Measurements from ENCODE around the gene SHISA9. TPM values are rescaled to one million over a fixed set of nuclear protein-coding genes. Genes with fewer than 3 reads are reported as not detected.

SHISA9 gene
- polyA plus RNA-seq, 1 of the 3 experiments (the other 2 are of a cell fraction), result 0.02 TPM

GRCh38 chr16:13206606-13207005 lies 305.2 kb downstream of the SHISA9 start:
- no peak overlapping the region for H3K9ac ChIP-seq
- no peak for TF ChIP-seq IRF3 (IDR thresholded peaks at IDR 0.05; ENCODE audit: low read depth, low read length)
- no peak for TF ChIP-seq YY1 (IDR thresholded peaks at IDR 0.05; ENCODE audit: low read depth)
- no peak for TF ChIP-seq MAX (IDR thresholded peaks at IDR 0.05; ENCODE audit: low read depth)
- no peak for TF ChIP-seq POLR2AphosphoS5 (IDR thresholded peaks at IDR 0.05; ENCODE audit: low read depth, low read length)
- TF ChIP-seq ELF1 (IDR thresholded peaks at IDR 0.05), result no peak
- TF ChIP-seq NRF1 (IDR thresholded peaks at IDR 0.05; ENCODE audit: low read depth, low read length), result no peak
- TF ChIP-seq FOXM1 (IDR thresholded peaks at IDR 0.05; ENCODE audit: low read depth), result no peak
- TF ChIP-seq JUND (IDR thresholded peaks at IDR 0.05), result no peak
- no peak for TF ChIP-seq RFX5 (IDR thresholded peaks at IDR 0.05; ENCODE audit: low read length)
- H3K27me3 ChIP-seq (ENCODE audit: insufficient read depth), result no peaks in the 10 kb centered on the region
- no peaks in the 10 kb centered on the region for H3K9me2 ChIP-seq
- no peaks in the 10 kb centered on the region for H3K4me1 ChIP-seq (ENCODE audit: control insufficient read depth in 1 of 2, insufficient read depth in 2 of 2, low read depth in 1 of 2, low read length in 1 of 2)
- no peaks in the 10 kb centered on the region for H4K20me1 ChIP-seq (ENCODE audit: insufficient read depth)
- H3K4me3 ChIP-seq (ENCODE audit: low read depth in 2 of 2, low read length in 1 of 2), result no peak overlapping the region
- no peaks in the 10 kb centered on the region for H3K9me3 ChIP-seq
- H2AFZ ChIP-seq (ENCODE audit: low read depth), result no peak overlapping the region
- no peaks in the 10 kb centered on the region for H3K79me2 ChIP-seq (ENCODE audit: insufficient read depth)
- H3K27ac ChIP-seq (ENCODE audit: low read depth in 2 of 2, low read length in 1 of 2), result no peak overlapping the region
- 1% methylated on average over 4 of the region's 4 CpGs for WGBS (ENCODE audit: low lambda C conversion rate)
- no peaks in the 10 kb centered on the region for H3F3A ChIP-seq (replicated peaks; ENCODE audit: insufficient read depth)
- H3K4me2 ChIP-seq, result no peak overlapping the region
- ChIA-PET CTCF (no interaction called here), POLR2A (no interaction called here)
- no peaks in the 10 kb centered on the region for H3K36me3 ChIP-seq (replicated peaks in 1 of 2; ENCODE audit: control insufficient read depth in 1 of 2, insufficient read depth in 2 of 2, low read length in 1 of 2)
- DNase-seq, result no peak

- ChIA-PET CTCF (no interaction called here), POLR2A (no interaction called here)
- no peak for DNase-seq
- Histone ChIP-seq H3K79me2 (ENCODE audit: insufficient read depth) (no peaks in the 10 kb centered on the region), H3K27me3 (ENCODE audit: insufficient read depth) (no peaks in the 10 kb centered on the region), H3K36me3 (replicated peaks in 1 of 2; ENCODE audit: control insufficient read depth in 1 of 2, insufficient read depth in 2 of 2, low read length in 1 of 2) (no peaks in the 10 kb centered on the region), H3K27ac (ENCODE audit: low read depth in 2 of 2, low read length in 1 of 2) (no peak overlapping the region), H4K20me1 (ENCODE audit: insufficient read depth) (no peaks in the 10 kb centered on the region), H3K9me3 (no peaks in the 10 kb centered on the region), H3K9ac (no peak overlapping the region), H3F3A (replicated peaks; ENCODE audit: insufficient read depth) (no peaks in the 10 kb centered on the region), H2AFZ (ENCODE audit: low read depth) (no peak overlapping the region), H3K4me1 (ENCODE audit: control insufficient read depth in 1 of 2, insufficient read depth in 2 of 2, low read depth in 1 of 2, low read length in 1 of 2) (no peaks in the 10 kb centered on the region), H3K4me2 (no peak overlapping the region), H3K9me2 (no peaks in the 10 kb centered on the region), H3K4me3 (ENCODE audit: low read depth in 2 of 2, low read length in 1 of 2) (no peak overlapping the region)
- TF ChIP-seq FOXM1 (IDR thresholded peaks at IDR 0.05; ENCODE audit: low read depth), result no peak
- no peak for TF ChIP-seq EZH2phosphoT487 (IDR thresholded peaks at IDR 0.05; ENCODE audit: borderline replicate concordance, low read depth)
- no peak for TF ChIP-seq FOSL2 (IDR thresholded peaks at IDR 0.05; ENCODE audit: borderline replicate concordance, low read depth)
- TF ChIP-seq GATA2 (CRISPR knock-in tag; IDR thresholded peaks at IDR 0.05), result no peak
- WGBS (ENCODE audit: low lambda C conversion rate), result 41% methylated on average over 5 of the region's 5 CpGs
Observed at GRCh38 chr16:13207151-13207550, 305.8 kb downstream of the SHISA9 start.

GRCh38 chr16:13223666-13224065 lies 322.3 kb downstream of the SHISA9 start:
- Histone ChIP-seq H3K4me2 (no peak overlapping the region), H3K79me2 (ENCODE audit: insufficient read depth) (no peaks in the 10 kb centered on the region), H3K27ac (ENCODE audit: low read depth in 2 of 2, low read length in 1 of 2) (no peak overlapping the region), H3K9me3 (no peaks in the 10 kb centered on the region), H3K4me1 (ENCODE audit: control insufficient read depth in 1 of 2, insufficient read depth in 2 of 2, low read depth in 1 of 2, low read length in 1 of 2) (no peaks in the 10 kb centered on the region), H3K9me2 (no peaks in the 10 kb centered on the region), H2AFZ (ENCODE audit: low read depth) (no peak overlapping the region), H3K27me3 (ENCODE audit: insufficient read depth) (no peaks in the 10 kb centered on the region), H4K20me1 (ENCODE audit: insufficient read depth) (no peaks in the 10 kb centered on the region), H3K36me3 (replicated peaks in 1 of 2; ENCODE audit: control insufficient read depth in 1 of 2, insufficient read depth in 2 of 2, low read length in 1 of 2) (no peaks in the 10 kb centered on the region), H3K4me3 (ENCODE audit: low read depth in 2 of 2, low read length in 1 of 2) (no peak overlapping the region), H3K9ac (no peak overlapping the region), H3F3A (replicated peaks; ENCODE audit: insufficient read depth) (no peaks in the 10 kb centered on the region)
- no peak for DNase-seq
- ChIA-PET POLR2A (no interaction called here), CTCF (no interaction called here)
- 21% methylated on average over 1 of the region's 1 CpG for WGBS (ENCODE audit: low lambda C conversion rate)
- TF ChIP-seq YY1 (IDR thresholded peaks at IDR 0.05; ENCODE audit: low read depth) (no peak), NRF1 (IDR thresholded peaks at IDR 0.05; ENCODE audit: low read depth, low read length) (no peak), GABPA (IDR thresholded peaks at IDR 0.05; ENCODE audit: low read depth) (no peak), JUND (IDR thresholded peaks at IDR 0.05) (no peak), PBX3 (IDR thresholded peaks at IDR 0.05) (no peak), FOSL2 (IDR thresholded peaks at IDR 0.05; ENCODE audit: borderline replicate concordance, low read depth) (no peak), MAX (IDR thresholded peaks at IDR 0.05; ENCODE audit: low read depth) (no peak), MEF2A (IDR thresholded peaks at IDR 0.05; ENCODE audit: borderline replicate concordance, low read depth) (no peak), ELF1 (IDR thresholded peaks at IDR 0.05) (no peak), CHD2 (IDR thresholded peaks at IDR 0.05; ENCODE audit: low read length, partially characterized antibody) (no peak), MXI1 (IDR thresholded peaks at IDR 0.05; ENCODE audit: low read depth, low read length) (no peak)

Data from SK-N-SH (cell line).